Prostate gland (tissue), 2 donors: ENCODE results near the gene DVL1. TPM values are rescaled to one million over a fixed set of nuclear protein-coding genes. Genes with fewer than 3 reads are reported as not detected.

Experiments
- DNase-seq: peaks from one replicate; pipeline ENCODE4 v3.0.0-alpha.2; 2019; ENCODE audit warnings: low spot score
- H3K27ac ChIP-seq, 2 donors: fragments of 200-600 bp; sonication (generic); 2 replicates each; pipeline ENCODE4 v1.5.1; 2017 to 2019
- H3K27me3 ChIP-seq: fragments of 200-600 bp; sonication (generic); replicated peaks from 2 replicates; pipeline ENCODE4 v1.5.1; 2019; ENCODE audit not compliant: insufficient read depth
- H3K36me3 ChIP-seq, 2 donors: fragments of 200-600 bp; sonication (generic); 1 replicate in 1 of 2; 2 replicates in 1 of 2; pipeline versions ENCODE4 v1.5.1 to v1.8.1; 2017 to 2019
- H3K4me1 ChIP-seq: fragments of 200-600 bp; sonication (generic); replicated peaks from 2 replicates; pipeline ENCODE4 v1.5.1; 2019
- H3K4me3 ChIP-seq, 2 donors: fragments of 200-600 bp; sonication (generic); 2 replicates each; pipeline ENCODE4 v1.5.1; 2017 to 2019
- H3K9me3 ChIP-seq: fragments of 200-600 bp; sonication (generic); 2 replicates; pipeline ENCODE4 v1.5.1; 2017
- CTCF ChIP-seq, 4 experiments: fragments of 200-600 bp in 2 of 4; fragments of 450-650 bp in 2 of 4; sonication (generic) in 2 of 4; IDR thresholded peaks; 1 replicate in 3 of 4; 2 replicates in 1 of 4; pipeline ENCODE4 v1.5.1; 2016 to 2019; ENCODE audit warnings: antibody characterized with exemption in 4 of 4, mild to moderate bottlenecking in 2 of 4, moderate library complexity in 2 of 4
- POLR2A ChIP-seq: fragments of 450-650 bp; IDR thresholded peaks from one replicate; pipeline ENCODE4 v1.6.1; 2016; ENCODE audit warnings: antibody characterized with exemption, mild to moderate bottlenecking
- POLR2AphosphoS5 ChIP-seq: sonication (generic); formaldehyde crosslinking; IDR thresholded peaks from one replicate; pipeline ENCODE4 v1.6.1; 2017; ENCODE audit warnings: antibody characterized with exemption
- WGBS: methylation state at CpG from one replicate; pipeline ENCODE4 v1.1.5; 2018; 5-methylcytosine and 5-hydroxymethylcytosine counted together
- intact Hi-C: fragments of 100-400 bp; cut with DNase I; formaldehyde crosslinking; loops from one replicate; pipeline ENCODE4 v1.14.2; 2022
- total RNA-seq, 2 donors: library from RNA; depleted of rRNA; stranded (reverse); fragments of >200 nt; gene quantifications; one replicate each; pipeline ENCODE4 v1.1.0, GENCODE V29; 2016

Gene DVL1
- total RNA-seq, 2 donors from 2014 or later = 70.5 to 165 TPM

GRCh38 chr1:1394116-1394515 is 44.9 kb upstream of the DVL1 start:
- DNase-seq = no peak
- Histone ChIP-seq H3K36me3 (peaks cover 21 to 41% of the 10 kb centered on the region in 2 donors), H3K27ac (no peak overlapping the region), H3K4me3 (no peak overlapping the region), H3K9me3 (no peaks in the 10 kb centered on the region), H3K4me1 (peaks cover 8% of the 10 kb centered on the region), H3K27me3 (no peaks in the 10 kb centered on the region)
- intact Hi-C loops = no loop called here
- TF ChIP-seq POLR2A (no peak), POLR2AphosphoS5 (no peak), CTCF (IDR thresholded peaks at IDR 0.05) (no peak)
- 94% methylated on average over 7 of the region's 7 CpGs for WGBS

- 92% methylated on average over 10 of the region's 11 CpGs for WGBS
- no peaks in the 10 kb centered on the region for H3K27me3 ChIP-seq
- peaks cover 21 to 44% of the 10 kb centered on the region in 2 donors for H3K36me3 ChIP-seq
- peaks cover 8% of the 10 kb centered on the region for H3K4me1 ChIP-seq
- intact Hi-C loops = no loop called here
- no peak for DNase-seq
- TF ChIP-seq POLR2AphosphoS5 = no peak
- TF ChIP-seq CTCF (IDR thresholded peaks at IDR 0.05) = no peak
- TF ChIP-seq POLR2A = no peak
- H3K27ac ChIP-seq = no peak overlapping the region
- no peak overlapping the region for H3K4me3 ChIP-seq
- H3K9me3 ChIP-seq = no peaks in the 10 kb centered on the region
Observed at GRCh38 chr1:1393428-1393827, 44.2 kb upstream of the DVL1 start.

GRCh38 chr1:1393014-1393413 is 43.8 kb upstream of the DVL1 start:
- intact Hi-C loops = no loop called here
- TF ChIP-seq CTCF (IDR thresholded peaks at IDR 0.05) = no peak
- no peak for TF ChIP-seq POLR2A
- no peak for TF ChIP-seq POLR2AphosphoS5
- DNase-seq = no peak
- WGBS = 94% methylated on average over 4 of the region's 4 CpGs
- Histone ChIP-seq H3K27me3 (no peaks in the 10 kb centered on the region), H3K4me1 (peaks cover 5% of the 10 kb centered on the region), H3K27ac (no peak overlapping the region), H3K4me3 (no peak overlapping the region), H3K36me3 (peaks cover 21 to 44% of the 10 kb centered on the region in 2 donors), H3K9me3 (no peaks in the 10 kb centered on the region)

GRCh38 chr1:1391225-1391624 is 42.0 kb upstream of the DVL1 start:
- no peak overlapping the region for H3K27ac ChIP-seq
- 83% methylated on average over 12 of the region's 12 CpGs for WGBS
- no peak for DNase-seq
- intact Hi-C loops = no loop called here
- H3K36me3 ChIP-seq = peaks cover 32 to 52% of the 10 kb centered on the region in 2 donors
- no peaks in the 10 kb centered on the region for H3K9me3 ChIP-seq
- TF ChIP-seq POLR2AphosphoS5 (no peak), CTCF (IDR thresholded peaks at IDR 0.05) (no peak), POLR2A (no peak)
- no peaks in the 10 kb centered on the region for H3K27me3 ChIP-seq
- no peak overlapping the region for H3K4me3 ChIP-seq
- H3K4me1 ChIP-seq = no peaks in the 10 kb centered on the region

- Histone ChIP-seq H3K4me3 (no peak overlapping the region), H3K9me3 (no peaks in the 10 kb centered on the region), H3K4me1 (no peaks in the 10 kb centered on the region), H3K27ac (no peak overlapping the region), H3K36me3 (peaks cover 37 to 57% of the 10 kb centered on the region in 2 donors), H3K27me3 (no peaks in the 10 kb centered on the region)
- WGBS = 91% methylated on average over 12 of the region's 12 CpGs
- DNase-seq = no peak
- TF ChIP-seq POLR2A = no peak
- TF ChIP-seq POLR2AphosphoS5 = no peak
- no peak for TF ChIP-seq CTCF (IDR thresholded peaks at IDR 0.05)
- intact Hi-C loops = no loop called here
Observed at GRCh38 chr1:1390675-1391074, 41.5 kb upstream of the DVL1 start.
